ENCODE data around the gene KANSL2. TPM values are rescaled to one million over a fixed set of nuclear protein-coding genes. Genes with fewer than 3 reads are reported as not detected.
A peak's percentile ranks its signal among the peaks of the same experiment; 100 is the strongest.
"Not testable (repeated sequence)": the region's sequence is repeated elsewhere in the genome, so short reads cannot be mapped to it uniquely, and the experiment has no call there.

The KANSL2 gene
- total RNA-seq, 2 experiments from 2014 or later = 45.9 to 47.3 TPM

- POLR2A ChIA-PET = interaction anchor here (1.4 kb wide), 1 partner anchor 11 kb away, joined by 5 read pairs; no protein-coding TSS in a partner anchor
- Mint-ChIP-seq H3K4me3 (no peak overlapping the region), H3K27me3 (peaks cover 10% of the 10 kb centered on the region), H3K36me3 (ENCODE audit: low read depth) (no peaks in the 10 kb centered on the region), H3K27ac (no peak overlapping the region), H3K9me3 (no peaks in the 10 kb centered on the region), H3K4me1 (ENCODE audit: low read depth) (no peaks in the 10 kb centered on the region)
- intact Hi-C loops (cut with micrococcal nuclease) = no loop called here
- ATAC-seq (no peak), DNase-seq (no peak)
- TF ChIP-seq CTCF (IDR thresholded peaks at IDR 0.05) = no peak
- CTCF ChIA-PET = interaction anchor here (3.1 kb wide), 1 partner anchor 12 kb away, joined by 16 read pairs; no protein-coding TSS in a partner anchor
Observed at GRCh38 chr12:48630346-48630745, 51.7 kb downstream of the KANSL2 start.

- POLR2A ChIA-PET = interaction anchor here (1.4 kb wide), 1 partner anchor 10 kb away, joined by 5 read pairs; no protein-coding TSS in a partner anchor
- ATAC-seq (no peak), DNase-seq (no peak)
- CTCF ChIA-PET = interaction anchor here (3.1 kb wide), 1 partner anchor 11 kb away, joined by 16 read pairs; no protein-coding TSS in a partner anchor
- Mint-ChIP-seq H3K4me1 (ENCODE audit: low read depth) (no peaks in the 10 kb centered on the region), H3K9me3 (no peaks in the 10 kb centered on the region), H3K27me3 (peaks cover 11% of the 10 kb centered on the region), H3K27ac (no peak overlapping the region), H3K4me3 (no peak overlapping the region), H3K36me3 (ENCODE audit: low read depth) (no peaks in the 10 kb centered on the region)
- intact Hi-C loops (cut with micrococcal nuclease) = no loop called here
- no peak for TF ChIP-seq CTCF (IDR thresholded peaks at IDR 0.05)
Observed at GRCh38 chr12:48629541-48629940, 52.5 kb downstream of the KANSL2 start.

- TF ChIP-seq CTCF (IDR thresholded peaks at IDR 0.05) = no peak
- no peaks in the 10 kb centered on the region for H3K4me1 Mint-ChIP-seq (ENCODE audit: low read depth)
- POLR2A ChIA-PET = no interaction called here
- ATAC-seq (no peak), DNase-seq (no peak)
- H3K36me3 Mint-ChIP-seq (ENCODE audit: low read depth) = no peaks in the 10 kb centered on the region
- no peaks in the 10 kb centered on the region for H3K9me3 Mint-ChIP-seq
- no peak overlapping the region for H3K27ac Mint-ChIP-seq
- CTCF ChIA-PET = interaction anchor here (1.0 to 3.1 kb wide), 2 partner anchors 9 to 13 kb away, joined by 3 to 16 read pairs; no protein-coding TSS in a partner anchor
- H3K4me3 Mint-ChIP-seq = no peak overlapping the region
- intact Hi-C loops (cut with micrococcal nuclease) = no loop called here
- peaks cover 11% of the 10 kb centered on the region for H3K27me3 Mint-ChIP-seq
Observed at GRCh38 chr12:48627556-48627955, 54.5 kb downstream of the KANSL2 start.

- POLR2A ChIA-PET; H3K4me1 Mint-ChIP-seq (ENCODE audit: low read depth); intact Hi-C loops (cut with micrococcal nuclease); H3K27ac Mint-ChIP-seq; H3K36me3 Mint-ChIP-seq (ENCODE audit: low read depth); H3K4me3 Mint-ChIP-seq; DNase-seq; H3K9me3 Mint-ChIP-seq; ATAC-seq: not testable (repeated sequence)
- peaks cover 11% of the 10 kb centered on the region for H3K27me3 Mint-ChIP-seq
- CTCF ChIA-PET = interaction anchor here (12.4 kb wide), 1 partner anchor 81 kb away, joined by 217 read pairs; no protein-coding TSS in a partner anchor
Observed at GRCh38 chr12:48622997-48623396, 59.0 kb downstream of the KANSL2 start.

- peaks cover 13% of the 10 kb centered on the region for H3K27me3 Mint-ChIP-seq
- no peak overlapping the region for H3K27ac Mint-ChIP-seq
- H3K4me3 Mint-ChIP-seq = no peak overlapping the region
- ChIA-PET POLR2A (interaction anchor here (0.7 to 1.8 kb wide), 2 partner anchors 11 to 176 kb away, joined by 3 to 5 read pairs; no protein-coding TSS in a partner anchor), CTCF (interaction anchor here (0.6 to 12.4 kb wide), 66 partner anchors 9 to 671 kb away, joined by 3 to 217 read pairs (median 4); partner anchors contain the start of gene ASB8)
- DNase-seq (peak; percentile 87), ATAC-seq (peak; percentile 98)
- H3K4me1 Mint-ChIP-seq (ENCODE audit: low read depth) = no peaks in the 10 kb centered on the region
- peaks cover 7% of the 10 kb centered on the region for H3K9me3 Mint-ChIP-seq
- no peaks in the 10 kb centered on the region for H3K36me3 Mint-ChIP-seq (ENCODE audit: low read depth)
- intact Hi-C loops (cut with micrococcal nuclease) = loop anchor here (2.0 to 10.0 kb wide), 2 partner anchors 78 to 434 kb away; partner anchors contain the start of gene CCDC184
- TF ChIP-seq CTCF (IDR thresholded peaks at IDR 0.05) = peak; percentile 97
Observed at GRCh38 chr12:48618541-48618940, 63.5 kb downstream of the KANSL2 start.

All from activated CD8-positive, alpha-beta T cell treated with anti-CD3 and anti-CD28 coated beads for 36 hours (primary cell).